ENCODE data around the gene CD22. TPM values are rescaled to one million over a fixed set of nuclear protein-coding genes. Genes with fewer than 3 reads are reported as not detected.

Gene CD22
- total and polyA plus RNA-seq, 2 donors (not counting 3 experiments of a cell fraction or from before 2014, with no cell fraction given): not detected

DNA sequence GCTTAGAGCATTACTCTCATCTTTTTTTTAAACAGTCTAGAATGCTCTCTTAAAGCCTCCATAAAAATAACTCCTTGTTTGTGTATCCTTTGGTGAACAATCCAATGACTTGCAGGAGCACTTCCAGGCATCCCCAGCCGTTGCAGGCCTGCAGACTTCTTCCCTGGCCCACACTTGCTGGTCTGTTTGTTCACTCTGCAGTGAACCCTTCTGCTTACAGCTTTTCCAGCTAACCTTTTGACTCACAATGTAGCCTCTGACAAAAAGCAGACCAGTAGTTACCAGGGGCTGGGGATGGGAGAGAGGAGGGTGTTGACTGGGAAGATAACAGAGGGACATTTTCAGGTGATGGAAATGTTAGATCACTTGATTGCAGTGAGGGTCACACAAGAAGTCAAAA lies 51.0 kb downstream of the CD22 start:
- CTCF ChIA-PET: no interaction called here
- POLR2A ChIA-PET: no interaction called here
- no peak overlapping the region for H3K27ac ChIP-seq (ENCODE audit: insufficient read depth, low read depth, low read length)
- intact Hi-C loops (cut with micrococcal nuclease) (no loop called here), dilution Hi-C loops (cut with MboI; ENCODE audit: extremely low pct_ligation_motif_present, low sequenced_read_pairs) (no loop called here)
- H2AFZ ChIP-seq (ENCODE audit: low read depth, low read length): no peak overlapping the region
- BruUV-seq (replicated peaks): no TSS peak
- H3K9me1 ChIP-seq (replicated peaks; ENCODE audit: control insufficient read depth, extremely low read depth, insufficient read depth, low read length): no peaks in the 10 kb centered on the region
- H3K36me3 ChIP-seq (ENCODE audit: control insufficient read depth in 2 of 2, extremely low read depth in 1 of 2, insufficient read depth in 2 of 2, low read length in 2 of 2): no peaks in the 10 kb centered on the region
- H3K9me3 ChIP-seq (replicated peaks; ENCODE audit: control insufficient read depth, insufficient read depth, low read length): no peaks in the 10 kb centered on the region
- H3K4me2 ChIP-seq (ENCODE audit: insufficient read depth, low read length): no peak overlapping the region
- no peak for FAIRE-seq
- no peaks in the 10 kb centered on the region for H4K20me1 ChIP-seq (replicated peaks; ENCODE audit: control insufficient read depth, extremely low read depth, insufficient read depth, low read length)
- no peak overlapping the region for H3K9ac ChIP-seq (replicated peaks; ENCODE audit: extremely low read depth, insufficient read depth, low read length)
- no peaks in the 10 kb centered on the region for H3K27me3 ChIP-seq (ENCODE audit: control insufficient read depth in 2 of 2, insufficient read depth in 2 of 2, low read length in 2 of 2)
- TF ChIP-seq EZH2 (IDR thresholded peaks at IDR 0.05; ENCODE audit: borderline replicate concordance, low read depth, low read length, severe bottlenecking) (no peak), MYC (IDR thresholded peaks at IDR 0.05; ENCODE audit: low read depth, low read length) (no peak), POLR2AphosphoS5 (IDR thresholded peaks at IDR 0.05; ENCODE audit: insufficient read depth, low read depth, low read length) (no peak), POLR2A (IDR thresholded peaks at IDR 0.05; ENCODE audit: low read depth, low read length) (no peak), JUN (IDR thresholded peaks at IDR 0.05; ENCODE audit: borderline replicate concordance, insufficient read depth, insufficient read length, low read depth) (no peak), FOS (IDR thresholded peaks at IDR 0.05; ENCODE audit: borderline replicate concordance, insufficient read depth, low read length) (no peak), GATA2 (IDR thresholded peaks at IDR 0.05; ENCODE audit: insufficient read depth, insufficient read length, low read depth, low read length) (no peak)
- TF ChIP-seq, protein P1, sequence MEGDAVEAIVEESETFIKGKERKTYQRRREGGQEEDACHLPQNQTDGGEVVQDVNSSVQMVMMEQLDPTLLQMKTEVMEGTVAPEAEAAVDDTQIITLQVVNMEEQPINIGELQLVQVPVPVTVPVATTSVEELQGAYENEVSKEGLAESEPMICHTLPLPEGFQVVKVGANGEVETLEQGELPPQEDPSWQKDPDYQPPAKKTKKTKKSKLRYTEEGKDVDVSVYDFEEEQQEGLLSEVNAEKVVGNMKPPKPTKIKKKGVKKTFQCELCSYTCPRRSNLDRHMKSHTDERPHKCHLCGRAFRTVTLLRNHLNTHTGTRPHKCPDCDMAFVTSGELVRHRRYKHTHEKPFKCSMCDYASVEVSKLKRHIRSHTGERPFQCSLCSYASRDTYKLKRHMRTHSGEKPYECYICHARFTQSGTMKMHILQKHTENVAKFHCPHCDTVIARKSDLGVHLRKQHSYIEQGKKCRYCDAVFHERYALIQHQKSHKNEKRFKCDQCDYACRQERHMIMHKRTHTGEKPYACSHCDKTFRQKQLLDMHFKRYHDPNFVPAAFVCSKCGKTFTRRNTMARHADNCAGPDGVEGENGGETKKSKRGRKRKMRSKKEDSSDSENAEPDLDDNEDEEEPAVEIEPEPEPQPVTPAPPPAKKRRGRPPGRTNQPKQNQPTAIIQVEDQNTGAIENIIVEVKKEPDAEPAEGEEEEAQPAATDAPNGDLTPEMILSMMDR (IDR thresholded peaks at IDR 0.05; ENCODE audit: extremely low read depth in 1 of 2, insufficient read depth in 1 of 2, low read depth in 1 of 2, low read length in 2 of 2): no peak
- H3K79me2 ChIP-seq (ENCODE audit: control insufficient read depth, insufficient read depth, low read length): no peaks in the 10 kb centered on the region
- no peaks in the 10 kb centered on the region for H3K4me1 ChIP-seq (ENCODE audit: control insufficient read depth, extremely low read depth, insufficient read depth, low read length)
- DNase-seq (ENCODE audit: low read depth, low spot score): no peak
- no peak overlapping the region for H3K4me3 ChIP-seq (replicated peaks in 1 of 3; ENCODE audit: insufficient read depth in 1 of 3, low read depth in 1 of 3, low read length in 3 of 3)
